GM21423 (cell line): ENCODE data around the gene ERCC4.
"Not testable (repeated sequence)": the region's sequence is repeated elsewhere in the genome, so short reads cannot be mapped to it uniquely, and the experiment has no call there.

Experiments
- ATAC-seq: cut with Tn5 transposase; IDR thresholded peaks from one replicate; pipeline ENCODE4 v1.9.1; 2021; ENCODE audit warnings: mild to moderate bottlenecking, moderate library complexity; ENCODE audit not compliant: unreplicated experiment

The ERCC4 gene

GRCh38 chr16:13919683-13920509 is at the start of gene ERCC4:
TSS of gene ERCC4 (plus strand) at chr16:13920154. CDS start at chr16:13920166, 12 bp downstream.
- ATAC-seq: peak; percentile 98

- no peak for ATAC-seq
These were observed 46.0 kb upstream of the ERCC4 start for GRCh38 chr16:13873835-13874438.

GRCh38 chr16:13875614-13876284 is 44.2 kb upstream of the ERCC4 start:
- no peak for ATAC-seq

- no peak for ATAC-seq
These were observed 36.7 kb upstream of the ERCC4 start for GRCh38 chr16:13883276-13883675.

- no peak for ATAC-seq
These were observed 36.1 kb upstream of the ERCC4 start for GRCh38 chr16:13883881-13884280.

- ATAC-seq: no peak
These were observed 34.3 kb upstream of the ERCC4 start for GRCh38 chr16:13885700-13886099.

- ATAC-seq: no peak
These were observed 33.3 kb upstream of the ERCC4 start for GRCh38 chr16:13886608-13887007.

- ATAC-seq: not testable (repeated sequence)
These were observed 30.6 kb upstream of the ERCC4 start for GRCh38 chr16:13889323-13889722.

- ATAC-seq: no peak
These were observed 27.7 kb upstream of the ERCC4 start for GRCh38 chr16:13892301-13892700.

- ATAC-seq: no peak
These were observed 24.4 kb upstream of the ERCC4 start for GRCh38 chr16:13895516-13895915.

GRCh38 chr16:13896543-13897182 is 23.3 kb upstream of the ERCC4 start:
- no peak for ATAC-seq

- no peak for ATAC-seq
These were observed 22.1 kb upstream of the ERCC4 start for GRCh38 chr16:13897806-13898205.

- ATAC-seq: no peak
These were observed 21.7 kb upstream of the ERCC4 start for GRCh38 chr16:13898233-13898632.

GRCh38 chr16:13902052-13902451 is 17.9 kb upstream of the ERCC4 start:
- ATAC-seq: no peak

GRCh38 chr16:13902677-13903076 is 17.3 kb upstream of the ERCC4 start:
- ATAC-seq: no peak

- no peak for ATAC-seq
These were observed 15.7 kb upstream of the ERCC4 start for GRCh38 chr16:13904179-13904691.

GRCh38 chr16:13904822-13905221 is 15.1 kb upstream of the ERCC4 start:
- not testable (repeated sequence) for ATAC-seq

GRCh38 chr16:13906168-13907089 is 13.5 kb upstream of the ERCC4 start:
- no peak for ATAC-seq

GRCh38 chr16:13907431-13907830 is 12.5 kb upstream of the ERCC4 start:
- no peak for ATAC-seq

- ATAC-seq: no peak
These were observed 10.9 kb upstream of the ERCC4 start for GRCh38 chr16:13909069-13909468.
